Kidney glomerular epithelial cell (primary cell): ENCODE data around the gene MEIOB.
"Not testable (repeated sequence)": the region's sequence is repeated elsewhere in the genome, so short reads cannot be mapped to it uniquely, and the experiment has no call there.

ENCODE experiments used
- DNase-seq: peaks from one replicate; lab custom pipeline; 2025; lab: John Stamatoyannopoulos, UW

MEIOB gene

DNA sequence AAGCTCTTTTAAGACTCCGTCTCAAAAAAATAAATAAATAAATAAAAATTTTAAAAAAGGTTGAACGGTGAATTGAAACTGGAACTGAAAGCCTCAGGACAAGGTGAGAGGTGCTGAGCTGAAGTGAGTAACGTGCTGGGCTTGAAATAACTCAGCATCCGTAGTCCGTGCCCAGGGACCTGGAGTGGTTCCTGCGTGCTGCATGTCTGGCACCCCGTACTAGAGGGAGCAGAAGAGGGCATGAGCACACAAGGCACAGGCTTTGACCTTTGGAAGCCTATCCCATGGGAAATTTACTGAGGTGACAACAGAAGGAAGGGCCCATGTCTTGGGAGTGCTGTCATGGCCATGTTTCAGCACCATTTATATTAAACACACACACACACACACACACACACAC is 4.5 kb upstream of the MEIOB start:
- no peak for DNase-seq

DNA sequence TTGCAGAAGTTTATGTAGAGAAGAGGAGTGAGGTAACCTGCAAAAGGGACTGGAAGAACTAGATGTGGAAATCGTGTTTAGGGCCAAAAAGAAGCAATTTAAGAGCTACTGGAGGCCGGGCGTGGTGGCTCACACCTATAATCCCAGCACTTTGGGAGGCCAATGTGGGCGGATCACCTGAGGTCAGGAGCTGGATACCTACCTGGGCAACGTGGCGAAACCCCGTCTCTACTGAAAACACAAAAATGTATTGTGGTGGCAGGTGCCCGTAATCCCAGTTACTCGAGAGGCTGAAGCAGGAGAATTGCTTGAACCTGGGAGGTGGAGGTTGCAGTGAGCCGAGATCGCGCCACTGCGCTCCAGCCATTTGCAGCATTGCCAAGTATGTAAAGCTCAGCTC is 4.1 kb upstream of the MEIOB start:
- not testable (repeated sequence) for DNase-seq

DNA sequence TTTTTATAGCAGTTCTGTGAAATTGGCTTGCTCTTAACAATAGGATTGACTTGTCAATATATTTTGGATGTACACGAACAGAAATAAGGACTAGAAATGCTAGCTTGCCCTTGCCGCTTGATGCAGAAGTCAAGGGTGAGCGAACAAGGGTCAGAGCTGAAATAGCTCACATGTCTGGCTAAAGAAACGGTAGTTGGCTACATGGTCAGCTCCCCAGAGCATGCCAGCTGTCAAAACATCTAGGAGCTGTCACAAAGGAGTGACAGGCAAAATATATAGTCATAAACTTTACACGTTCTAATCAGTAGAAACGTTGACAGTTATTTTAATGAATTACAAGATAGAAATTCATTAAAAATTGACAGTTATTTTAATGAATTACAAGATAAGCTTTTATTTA is 2.9 kb upstream of the MEIOB start:
- DNase-seq: no peak

DNA sequence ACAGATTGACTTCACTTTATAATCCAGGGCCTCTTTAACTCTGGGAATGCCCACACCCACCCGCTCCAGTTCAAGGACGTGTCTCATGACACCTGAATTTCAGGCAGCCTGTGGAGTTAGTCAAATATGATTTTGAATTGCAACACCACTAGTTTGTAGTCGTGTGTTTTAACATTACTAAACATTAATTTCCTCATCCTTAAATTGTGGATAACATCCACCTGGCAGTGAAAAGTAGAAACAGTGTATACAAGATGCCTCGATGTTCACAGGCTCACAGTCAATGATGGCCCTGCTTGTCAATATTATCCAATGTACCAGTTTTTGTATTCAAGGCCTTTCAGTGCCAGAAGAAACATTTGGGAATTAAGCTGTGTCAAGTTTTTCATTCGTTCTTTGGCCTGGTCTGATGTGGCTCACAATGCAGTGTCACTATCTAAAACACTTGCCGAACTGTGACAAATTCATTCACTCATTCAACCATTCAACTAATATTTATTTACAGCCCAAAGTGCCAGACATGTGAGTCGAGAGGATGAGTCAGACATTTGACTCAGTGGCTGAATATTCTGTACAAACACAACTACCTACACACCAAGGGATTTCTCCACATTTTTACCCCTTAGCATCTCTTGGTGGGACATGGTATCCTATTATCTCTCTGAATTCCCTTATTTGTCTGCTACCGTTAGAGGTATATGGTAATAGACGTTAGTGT is 1.4 kb downstream of the MEIOB start:
- peak; percentile 89 for DNase-seq

DNA sequence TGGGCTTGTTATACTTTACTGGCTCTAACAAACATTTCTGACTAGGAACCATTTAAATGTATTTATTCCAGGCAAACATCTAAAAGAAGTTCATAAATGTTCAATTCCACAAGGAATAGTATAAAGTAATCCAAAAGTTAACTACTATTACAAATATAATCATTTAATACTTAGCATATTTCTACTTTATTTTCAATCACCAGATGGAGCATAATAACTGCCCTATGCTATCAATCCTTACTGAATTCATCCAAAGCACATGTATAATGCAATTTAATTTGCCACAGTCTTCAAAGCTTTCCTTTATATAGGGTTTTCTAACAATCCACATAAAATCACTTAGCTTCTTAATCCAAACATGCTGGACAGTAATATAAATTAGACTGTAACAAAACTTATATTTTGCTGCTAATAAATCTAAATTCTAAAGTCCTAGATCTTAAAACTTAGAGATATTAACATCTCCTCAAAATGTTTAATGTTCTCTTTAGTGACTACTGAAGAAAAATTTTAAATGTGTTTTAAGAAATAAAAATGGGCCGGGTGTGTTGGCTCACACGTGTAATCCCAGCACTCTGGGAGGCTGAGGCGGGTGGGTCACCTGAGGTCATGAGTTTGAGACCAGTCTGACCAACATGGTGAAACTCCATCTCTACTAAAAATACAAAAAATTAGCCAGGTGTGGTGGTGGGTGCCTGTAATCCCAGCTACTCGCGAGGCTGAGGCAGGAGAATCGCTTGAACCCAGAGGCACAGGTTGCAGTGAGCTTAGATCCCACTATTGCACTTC is 5.9 kb downstream of the MEIOB start:
- no peak for DNase-seq

DNA sequence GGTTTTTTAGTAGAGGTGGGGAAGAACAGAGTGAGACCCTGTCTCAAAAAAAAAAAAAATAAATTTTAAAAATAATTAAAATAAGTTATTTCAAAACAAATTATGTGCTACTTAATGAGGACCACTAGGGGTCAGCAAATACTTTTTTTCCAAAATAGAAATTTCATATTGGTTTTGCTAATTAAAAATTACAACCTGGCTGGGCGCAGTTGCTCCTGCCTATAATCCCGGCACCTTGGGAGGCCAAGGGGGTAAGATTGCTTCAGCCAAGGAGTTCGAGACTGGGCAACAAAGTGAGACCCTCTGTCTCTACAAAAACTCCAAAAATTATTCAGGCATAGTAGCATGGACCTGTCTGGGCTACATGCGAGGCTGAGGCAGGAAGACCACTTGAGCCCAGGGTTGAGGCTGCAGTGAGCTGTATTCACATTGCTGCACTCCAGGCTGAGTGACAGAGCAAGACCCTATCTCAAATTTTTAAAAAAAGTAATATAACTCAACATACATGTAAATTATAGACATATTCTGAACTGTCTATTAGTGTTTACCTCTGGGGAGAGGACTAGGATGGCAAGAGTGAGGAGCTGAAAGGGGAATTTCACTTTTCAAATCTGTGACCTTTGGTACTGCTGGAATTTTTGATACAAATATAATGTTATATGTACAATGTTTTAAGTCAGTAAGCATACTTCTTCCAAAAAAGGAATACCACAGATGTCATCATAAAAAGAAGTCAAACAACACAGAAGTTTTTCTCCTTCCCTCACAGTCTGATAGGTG is 8.1 kb downstream of the MEIOB start:
- peak; percentile 64 for DNase-seq

DNA sequence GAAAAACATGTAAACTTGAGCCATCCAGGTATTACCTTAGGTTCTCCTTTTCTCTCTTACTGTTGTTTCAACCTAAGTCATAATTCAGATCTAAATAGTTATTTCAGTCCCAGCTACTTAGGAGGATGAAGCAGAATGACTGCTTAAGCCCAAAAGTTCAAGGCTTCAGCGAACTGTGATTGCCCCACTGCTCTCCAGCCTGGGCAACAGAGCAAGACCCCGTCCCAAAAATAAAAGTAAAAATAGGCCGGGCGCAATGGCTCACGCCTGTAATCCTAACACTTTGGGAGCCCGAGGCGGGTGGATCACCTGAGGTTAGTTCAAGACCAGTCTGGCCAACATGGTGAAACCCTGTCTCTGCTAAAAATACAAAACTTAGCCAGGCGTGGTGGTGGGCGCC is 9.6 kb downstream of the MEIOB start:
- DNase-seq: no peak

DNA sequence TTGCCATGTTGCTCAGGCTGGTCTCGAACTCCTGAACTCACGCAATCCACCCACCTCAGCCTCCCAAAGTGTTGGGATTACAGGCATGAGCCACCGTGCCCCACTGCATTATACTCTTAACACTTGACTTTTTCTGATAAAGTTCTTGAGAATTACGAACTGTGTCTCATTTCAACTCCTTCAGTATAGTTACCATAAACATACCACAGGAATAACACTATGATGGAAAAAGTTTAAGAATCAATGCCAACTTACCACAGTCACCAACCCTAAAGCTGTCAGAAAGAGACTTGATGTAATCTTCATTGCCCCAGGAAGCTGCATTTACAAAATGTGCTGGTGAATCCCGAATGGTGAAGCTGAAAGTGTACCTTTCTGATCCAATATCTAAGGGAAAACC is 10.2 kb downstream of the MEIOB start:
- no peak for DNase-seq

DNA sequence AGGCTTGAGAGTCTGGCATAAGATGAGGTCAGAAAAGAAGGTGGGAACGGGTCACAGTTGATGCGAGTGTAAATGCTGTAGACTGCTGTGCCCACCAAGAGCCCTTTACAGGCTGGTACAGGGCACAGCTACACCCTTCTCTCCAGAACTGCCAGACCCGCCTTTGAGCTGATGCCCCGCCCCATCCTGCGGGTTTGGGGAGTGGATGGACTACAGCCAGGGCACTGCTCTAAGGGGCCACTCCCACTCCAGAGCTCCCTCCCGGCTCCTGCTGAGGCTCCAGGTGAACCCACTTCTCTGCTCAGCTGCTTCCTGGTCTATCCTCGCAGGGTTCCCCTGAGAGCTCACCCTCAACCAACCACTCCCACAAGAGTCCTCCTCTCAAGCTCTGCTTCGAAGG is 12.3 kb downstream of the MEIOB start:
- DNase-seq: no peak

DNA sequence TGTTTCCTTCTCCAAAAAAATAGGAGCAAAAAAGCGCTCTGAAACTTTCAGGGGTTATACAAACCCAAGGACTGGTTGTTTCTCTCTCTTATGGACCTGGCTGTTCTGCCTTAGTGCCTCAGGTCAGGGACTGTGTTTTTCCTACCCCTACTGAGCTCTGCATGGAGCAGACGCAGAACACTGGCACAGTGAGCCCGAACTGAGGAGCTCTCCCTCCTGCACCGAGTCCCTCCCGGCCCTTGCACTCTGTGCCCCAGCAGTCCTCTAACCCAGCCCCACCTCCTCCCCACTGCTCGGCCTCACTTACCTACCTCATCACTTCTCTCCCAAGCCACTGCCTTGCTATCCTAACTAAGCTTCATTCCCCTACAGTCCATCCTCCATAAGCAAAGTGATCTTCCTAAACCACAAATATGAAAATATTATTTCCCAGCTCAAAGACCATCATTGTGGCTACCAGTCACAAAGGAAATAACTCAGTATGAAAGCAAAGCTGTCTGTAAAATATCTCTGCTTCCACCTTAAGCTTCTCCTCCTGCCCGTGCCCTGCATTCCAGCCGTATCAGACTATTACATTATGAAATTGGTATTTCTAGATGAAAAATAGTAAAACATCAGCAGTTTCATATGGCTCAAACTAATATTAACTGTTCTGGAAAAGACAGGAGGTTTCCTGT is 13.6 kb downstream of the MEIOB start:
- DNase-seq: no peak

DNA sequence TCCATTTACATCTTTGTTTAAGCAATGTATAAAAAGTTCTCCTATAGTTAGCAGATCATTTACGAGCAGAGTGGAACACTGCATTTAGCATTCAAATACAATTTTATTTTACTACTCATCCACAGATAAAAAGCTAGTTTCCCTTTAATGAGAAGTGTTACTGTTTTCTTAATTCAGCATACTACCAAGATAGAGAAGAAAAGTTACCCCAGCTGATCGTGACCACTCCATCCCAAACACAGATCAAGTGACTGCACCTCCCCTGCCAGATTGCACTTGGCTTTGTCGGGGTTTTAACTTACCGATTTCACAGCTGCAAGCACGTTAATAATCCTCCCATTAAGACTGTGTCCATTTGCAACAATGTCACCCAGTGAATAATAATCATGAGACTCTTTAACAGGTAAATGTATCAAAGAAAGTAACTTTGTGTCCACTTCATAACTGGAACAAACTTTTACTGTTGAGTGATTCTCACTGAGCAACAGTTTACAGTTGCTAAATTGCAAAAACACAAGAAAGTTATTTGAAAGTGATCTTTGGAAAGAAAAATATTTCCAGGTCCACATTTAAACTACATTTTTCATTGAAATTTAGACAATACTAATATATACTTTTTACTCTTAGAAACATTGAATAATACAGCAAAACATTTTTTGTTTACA is 14.4 kb downstream of the MEIOB start:
- DNase-seq: no peak

DNA sequence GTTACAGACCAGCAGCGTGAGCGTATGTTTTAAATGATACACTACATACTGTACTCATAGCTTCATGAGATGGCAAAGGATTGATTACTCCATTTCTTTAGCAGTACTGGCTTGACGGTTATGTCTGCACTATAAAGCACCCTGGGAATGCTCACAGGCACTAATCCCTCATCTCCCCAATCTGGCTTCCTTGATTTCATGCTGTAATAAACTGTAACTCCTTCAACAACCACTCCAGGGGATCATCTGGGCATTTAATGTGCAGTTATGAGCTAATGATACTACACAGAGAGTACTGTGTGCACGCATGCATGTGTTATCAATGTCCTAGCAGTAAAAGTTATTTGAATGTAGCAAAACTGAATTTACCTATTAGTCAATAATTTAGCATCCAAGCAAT is 20.2 kb downstream of the MEIOB start:
- no peak for DNase-seq

DNA sequence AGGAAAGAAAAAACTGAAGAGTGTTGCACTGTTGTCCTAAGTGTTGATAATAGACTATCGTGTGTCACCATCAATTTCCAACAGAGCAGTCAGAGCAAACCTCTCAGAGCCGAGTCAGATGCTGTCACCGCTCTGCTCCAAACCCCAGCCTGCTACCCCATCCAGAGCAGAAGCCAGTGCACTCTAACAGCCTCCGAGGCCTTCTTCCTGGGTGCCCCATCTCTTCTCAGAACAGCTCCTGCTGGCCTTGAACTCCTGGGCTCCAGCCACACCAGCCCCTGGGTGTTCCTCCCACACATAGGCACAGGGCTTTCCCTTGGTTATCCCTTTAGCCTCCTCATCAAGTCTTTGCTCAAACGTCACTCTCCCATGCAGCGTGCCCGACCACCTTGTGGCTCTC is 21.0 kb downstream of the MEIOB start:
- no peak for DNase-seq

DNA sequence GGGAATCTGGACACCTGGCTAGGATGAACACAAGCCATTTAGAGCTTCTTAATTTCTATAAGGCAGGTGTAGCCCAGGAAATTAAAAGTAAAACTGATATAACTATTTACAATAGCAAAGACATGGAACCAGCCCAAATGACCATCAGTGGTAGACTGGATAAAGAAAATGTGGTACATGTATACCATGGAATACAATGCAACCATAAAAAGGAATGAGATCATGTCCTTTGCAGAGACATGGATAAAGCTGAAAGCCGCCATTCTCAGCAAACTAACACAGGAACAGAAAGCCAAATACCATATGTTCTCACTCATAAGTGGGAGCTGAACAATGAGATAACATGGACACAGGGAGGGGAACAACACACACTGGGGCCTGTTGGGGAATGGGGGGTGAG is 25.5 kb downstream of the MEIOB start:
- DNase-seq: no peak

DNA sequence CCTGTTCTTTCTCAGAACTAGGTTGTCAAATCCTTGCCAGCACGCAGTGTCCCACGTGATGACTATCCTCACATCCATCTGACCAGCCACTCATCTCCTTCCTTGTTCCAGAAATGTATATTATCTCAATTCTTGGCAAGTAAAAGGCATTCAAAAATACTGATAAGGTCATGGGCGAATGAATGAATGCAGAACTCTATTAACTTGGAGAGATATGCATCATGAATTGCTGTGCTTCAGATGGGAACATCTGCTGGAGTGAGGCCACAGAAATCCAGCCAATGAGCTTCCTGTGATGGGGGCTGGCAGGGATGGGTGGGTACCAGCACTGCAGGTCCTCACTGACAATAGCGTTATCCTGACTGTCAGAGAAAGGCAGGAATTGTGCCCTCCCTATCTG is 26.0 kb downstream of the MEIOB start:
- DNase-seq: no peak

DNA sequence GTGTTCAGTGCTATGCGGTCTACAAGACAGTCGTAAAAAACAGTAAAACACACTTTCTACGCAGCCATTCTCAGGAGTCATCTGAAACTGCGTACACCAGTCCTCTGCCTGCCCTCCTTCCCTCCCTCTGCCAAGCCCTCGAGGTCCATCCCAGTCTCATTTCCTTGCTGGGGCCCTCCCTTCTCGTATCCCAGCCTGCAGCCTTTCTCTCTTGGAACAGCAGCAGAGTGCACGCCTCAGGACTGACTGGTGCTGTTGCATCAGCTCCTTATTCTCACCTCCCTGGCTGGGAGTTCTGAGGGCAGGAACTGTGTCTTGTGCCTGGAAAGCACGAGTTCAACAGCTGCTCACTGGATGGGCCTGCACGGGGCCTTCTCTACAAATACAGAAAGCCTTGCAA is 32.4 kb downstream of the MEIOB start:
- DNase-seq: no peak

DNA sequence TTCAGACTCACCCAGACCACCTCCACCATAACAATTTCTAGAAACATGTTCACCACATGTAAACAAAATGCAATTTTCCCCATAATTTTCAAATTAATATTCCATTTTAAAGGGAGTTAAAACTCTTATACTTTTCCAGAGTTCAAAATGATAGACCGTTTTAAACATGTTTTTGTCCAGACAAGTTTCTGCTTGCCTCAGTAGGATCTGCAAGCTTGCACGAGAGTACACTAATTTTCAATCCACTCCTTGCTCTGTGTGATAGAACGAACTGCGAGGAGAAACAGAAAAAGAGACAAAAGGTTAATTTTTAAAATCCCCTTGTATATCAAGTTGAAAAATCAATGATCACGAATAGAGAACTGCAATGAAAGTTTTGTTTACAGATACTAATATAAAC is 37.9 kb downstream of the MEIOB start:
- no peak for DNase-seq

DNA sequence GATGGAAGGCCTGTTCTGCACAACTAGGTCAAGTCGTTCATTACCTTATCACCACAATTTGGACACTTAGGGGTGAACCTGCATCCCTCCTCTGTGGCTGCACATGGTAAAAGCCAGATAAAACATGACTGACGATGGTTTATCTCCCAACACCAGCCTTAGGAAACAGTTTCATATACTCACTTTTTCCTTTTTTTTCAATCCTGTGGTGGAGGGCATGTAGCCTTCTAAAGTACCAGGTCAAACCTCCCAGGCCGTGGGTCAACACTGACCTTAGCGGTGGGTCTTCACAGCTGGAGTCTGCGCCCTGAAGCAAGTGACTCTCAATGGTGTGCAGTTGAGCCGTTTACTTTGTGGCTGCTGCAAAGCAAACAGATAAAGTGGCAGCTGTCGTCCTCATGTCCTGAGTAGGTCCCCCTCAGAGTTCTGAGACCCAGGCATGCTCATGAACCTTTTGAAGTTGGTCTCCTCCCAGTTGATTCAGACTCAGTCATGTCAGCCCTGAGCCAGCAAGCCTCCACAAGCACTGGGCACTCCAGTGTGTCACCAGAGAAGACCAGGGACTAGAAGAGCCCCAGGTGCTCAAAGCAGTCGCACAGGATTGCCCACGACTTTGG is 39.0 kb downstream of the MEIOB start:
- DNase-seq: no peak

DNA sequence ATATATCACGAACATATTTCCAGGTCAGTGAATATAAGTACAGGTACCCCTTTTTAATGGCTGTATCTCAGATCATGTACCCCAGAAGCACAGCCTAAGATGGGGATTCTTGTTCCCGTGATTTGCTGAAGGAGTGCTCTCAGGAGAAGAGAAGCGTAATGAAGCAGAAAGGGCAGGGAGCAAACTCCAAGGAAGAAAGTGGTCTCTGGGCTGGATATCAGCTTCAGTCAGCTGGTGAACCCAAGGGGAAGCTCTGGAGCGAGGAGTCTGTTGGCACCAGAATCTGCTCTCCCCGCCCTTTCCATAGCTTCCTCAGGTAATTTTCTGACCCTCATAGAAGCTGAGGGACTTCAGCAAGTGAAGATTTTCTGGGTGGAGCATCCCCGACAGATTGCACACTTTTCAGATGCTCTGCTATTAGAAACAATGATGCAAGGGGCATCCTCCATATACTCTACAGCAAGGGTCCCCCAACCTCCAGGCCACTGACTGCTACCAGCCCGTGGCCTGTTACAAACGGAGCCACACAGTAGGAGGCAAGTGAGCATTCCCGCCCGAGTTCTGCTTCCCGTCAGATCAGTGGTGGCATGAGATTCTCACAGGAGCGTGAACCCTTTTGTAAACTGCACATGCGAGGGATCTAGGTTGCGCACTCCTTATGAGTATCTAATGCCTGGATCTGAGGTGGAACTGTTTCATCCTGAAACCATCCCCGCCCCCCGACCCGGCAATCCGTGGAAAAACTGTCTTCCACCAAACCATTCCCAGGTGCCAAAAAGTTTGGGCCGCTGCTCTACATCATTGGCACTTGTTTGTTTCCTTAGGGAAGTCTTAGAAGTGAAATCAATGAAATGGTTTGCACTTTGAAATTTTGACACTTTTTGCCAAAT is 40.5 kb downstream of the MEIOB start:
- no peak for DNase-seq

DNA sequence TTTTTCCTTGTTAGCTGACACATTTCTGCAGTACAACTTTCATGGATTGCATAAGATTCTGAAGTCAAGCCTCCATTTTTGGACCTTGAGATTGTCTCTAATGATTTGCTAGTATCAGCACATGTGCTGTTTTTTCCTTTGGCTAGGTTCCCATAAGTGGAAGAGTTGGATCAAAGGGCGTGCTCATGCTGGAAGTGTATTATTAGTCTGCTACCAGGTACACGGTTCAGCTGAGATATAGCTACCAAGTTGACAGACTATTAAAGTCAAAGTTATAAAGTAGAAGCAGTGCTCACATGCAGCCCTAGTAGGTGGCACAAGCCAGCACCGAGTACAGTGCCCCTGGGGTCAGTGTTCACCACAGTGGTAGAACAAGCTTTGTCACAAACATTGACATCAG is 41.8 kb downstream of the MEIOB start:
- DNase-seq: no peak
